Osteoblast (primary cell): ENCODE measurements around the gene ADAMTSL2. TPM values are rescaled to one million over a fixed set of nuclear protein-coding genes. Genes with fewer than 3 reads are reported as not detected.

Experiments
- DNase-seq: peaks from one replicate; pipeline ENCODE4 v3.0.0; 2011; ENCODE audit warnings: low spot score, mixed read lengths; ENCODE audit not compliant: insufficient read length; ENCODE audit errors: missing footprints
- H2AFZ ChIP-seq: 2 replicates; pipeline ENCODE4 v1.6.0; 2011; ENCODE audit warnings: mild to moderate bottlenecking, low read length
- H3K27ac ChIP-seq: 2 replicates; pipeline ENCODE4 v1.5.1; 2011; ENCODE audit warnings: mild to moderate bottlenecking, low read depth, low read length, moderate library complexity
- H3K27me3 ChIP-seq: 2 replicates; pipeline ENCODE4 v1.6.0; 2012; ENCODE audit warnings: mild to moderate bottlenecking, control low read depth, inconsistent platforms, low read length, moderate library complexity; ENCODE audit not compliant: insufficient read depth
- H3K36me3 ChIP-seq: 2 replicates; pipeline ENCODE4 v1.5.1; 2011; ENCODE audit warnings: mild to moderate bottlenecking, low read length, control low read depth, moderate library complexity; ENCODE audit not compliant: insufficient read depth
- H3K4me1 ChIP-seq: 2 replicates; pipeline ENCODE4 v1.5.1; 2011; ENCODE audit warnings: mild to moderate bottlenecking, low read length, control low read depth, moderate library complexity; ENCODE audit not compliant: insufficient read depth
- H3K4me2 ChIP-seq: 2 replicates; pipeline ENCODE4 v1.6.0; 2011; ENCODE audit warnings: mild to moderate bottlenecking, low read length; ENCODE audit not compliant: insufficient read depth
- H3K4me3 ChIP-seq: fragments of 200-600 bp; sonication (generic); 3 replicates; pipeline ENCODE4 v1.5.1; 2012; ENCODE audit warnings: mild to moderate bottlenecking, low read length, inconsistent platforms; ENCODE audit not compliant: insufficient read depth
- H3K79me2 ChIP-seq: 2 replicates; pipeline ENCODE4 v1.6.0; 2012; ENCODE audit warnings: mild to moderate bottlenecking, low read length, control low read depth, inconsistent platforms; ENCODE audit not compliant: insufficient read depth
- H3K9me3 ChIP-seq: 2 replicates; pipeline ENCODE4 v1.5.1; 2011; ENCODE audit warnings: low read depth, low read length, control low read depth
- H4K20me1 ChIP-seq: 2 replicates; pipeline ENCODE4 v1.6.0; 2012; ENCODE audit warnings: mild to moderate bottlenecking, low read length, control low read depth; ENCODE audit not compliant: insufficient read depth
- total RNA-seq: library from RNA; depleted of rRNA; stranded (reverse); fragments of >200 nt; gene quantifications from 2 replicates; pipeline ENCODE4 v1.2.3, GENCODE V29; 2012
- TF ChIP-seq, protein P1 (sequence below): IDR thresholded peaks from 2 replicates; pipeline ENCODE4 v1.5.1; 2011; ENCODE audit warnings: mild to moderate bottlenecking, low read depth, low read length, moderate library complexity; ENCODE audit errors: extremely low read depth

Gene ADAMTSL2
- total RNA-seq, 1 donor = under 0.01 TPM

DNA sequence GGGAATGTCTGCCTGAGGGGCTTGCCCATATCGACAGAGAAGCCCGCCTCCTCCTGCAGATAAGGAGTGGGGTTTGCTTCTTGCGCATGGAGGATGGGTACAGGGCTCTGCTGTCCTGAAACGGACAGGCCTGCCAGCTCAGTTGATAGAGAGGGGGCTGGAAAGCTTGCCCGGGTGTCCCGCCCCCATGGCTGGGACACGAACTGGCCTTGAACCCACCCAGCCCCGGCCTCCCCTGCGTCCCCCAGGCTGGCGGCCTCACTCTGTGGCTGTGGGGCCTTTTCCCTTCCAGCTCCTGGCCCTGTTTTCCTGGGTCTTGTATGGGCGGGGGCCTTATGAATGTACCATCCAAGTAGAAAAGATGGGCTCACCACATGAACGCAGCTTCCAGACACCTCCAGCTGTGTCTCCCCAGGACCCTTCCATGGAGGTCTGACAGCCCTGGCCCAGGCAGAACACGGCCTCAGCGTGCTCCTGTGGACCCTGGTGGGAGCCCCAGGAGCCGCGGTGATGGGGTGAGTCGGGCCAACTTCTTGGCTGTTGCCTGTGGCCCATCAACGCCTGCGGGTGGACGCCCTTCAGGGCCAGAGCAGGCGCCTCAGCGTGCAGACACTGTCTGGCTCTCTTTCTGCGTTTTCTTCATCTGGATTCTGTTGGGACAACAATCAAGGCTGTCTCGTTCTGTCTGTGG lies 39.7 kb upstream of the ADAMTSL2 start:
- Histone ChIP-seq H3K27me3 (peaks cover 10% of the 10 kb centered on the region), H3K9me3 (no peaks in the 10 kb centered on the region), H3K4me3 (no peak overlapping the region), H3K27ac (no peak overlapping the region), H3K4me1 (peaks cover 12% of the 10 kb centered on the region), H4K20me1 (no peaks in the 10 kb centered on the region), H3K4me2 (no peak overlapping the region), H2AFZ (no peak overlapping the region), H3K36me3 (no peaks in the 10 kb centered on the region), H3K79me2 (no peaks in the 10 kb centered on the region)
- DNase-seq = peak; percentile 30
- TF ChIP-seq, protein P1, sequence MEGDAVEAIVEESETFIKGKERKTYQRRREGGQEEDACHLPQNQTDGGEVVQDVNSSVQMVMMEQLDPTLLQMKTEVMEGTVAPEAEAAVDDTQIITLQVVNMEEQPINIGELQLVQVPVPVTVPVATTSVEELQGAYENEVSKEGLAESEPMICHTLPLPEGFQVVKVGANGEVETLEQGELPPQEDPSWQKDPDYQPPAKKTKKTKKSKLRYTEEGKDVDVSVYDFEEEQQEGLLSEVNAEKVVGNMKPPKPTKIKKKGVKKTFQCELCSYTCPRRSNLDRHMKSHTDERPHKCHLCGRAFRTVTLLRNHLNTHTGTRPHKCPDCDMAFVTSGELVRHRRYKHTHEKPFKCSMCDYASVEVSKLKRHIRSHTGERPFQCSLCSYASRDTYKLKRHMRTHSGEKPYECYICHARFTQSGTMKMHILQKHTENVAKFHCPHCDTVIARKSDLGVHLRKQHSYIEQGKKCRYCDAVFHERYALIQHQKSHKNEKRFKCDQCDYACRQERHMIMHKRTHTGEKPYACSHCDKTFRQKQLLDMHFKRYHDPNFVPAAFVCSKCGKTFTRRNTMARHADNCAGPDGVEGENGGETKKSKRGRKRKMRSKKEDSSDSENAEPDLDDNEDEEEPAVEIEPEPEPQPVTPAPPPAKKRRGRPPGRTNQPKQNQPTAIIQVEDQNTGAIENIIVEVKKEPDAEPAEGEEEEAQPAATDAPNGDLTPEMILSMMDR = no peak

DNA sequence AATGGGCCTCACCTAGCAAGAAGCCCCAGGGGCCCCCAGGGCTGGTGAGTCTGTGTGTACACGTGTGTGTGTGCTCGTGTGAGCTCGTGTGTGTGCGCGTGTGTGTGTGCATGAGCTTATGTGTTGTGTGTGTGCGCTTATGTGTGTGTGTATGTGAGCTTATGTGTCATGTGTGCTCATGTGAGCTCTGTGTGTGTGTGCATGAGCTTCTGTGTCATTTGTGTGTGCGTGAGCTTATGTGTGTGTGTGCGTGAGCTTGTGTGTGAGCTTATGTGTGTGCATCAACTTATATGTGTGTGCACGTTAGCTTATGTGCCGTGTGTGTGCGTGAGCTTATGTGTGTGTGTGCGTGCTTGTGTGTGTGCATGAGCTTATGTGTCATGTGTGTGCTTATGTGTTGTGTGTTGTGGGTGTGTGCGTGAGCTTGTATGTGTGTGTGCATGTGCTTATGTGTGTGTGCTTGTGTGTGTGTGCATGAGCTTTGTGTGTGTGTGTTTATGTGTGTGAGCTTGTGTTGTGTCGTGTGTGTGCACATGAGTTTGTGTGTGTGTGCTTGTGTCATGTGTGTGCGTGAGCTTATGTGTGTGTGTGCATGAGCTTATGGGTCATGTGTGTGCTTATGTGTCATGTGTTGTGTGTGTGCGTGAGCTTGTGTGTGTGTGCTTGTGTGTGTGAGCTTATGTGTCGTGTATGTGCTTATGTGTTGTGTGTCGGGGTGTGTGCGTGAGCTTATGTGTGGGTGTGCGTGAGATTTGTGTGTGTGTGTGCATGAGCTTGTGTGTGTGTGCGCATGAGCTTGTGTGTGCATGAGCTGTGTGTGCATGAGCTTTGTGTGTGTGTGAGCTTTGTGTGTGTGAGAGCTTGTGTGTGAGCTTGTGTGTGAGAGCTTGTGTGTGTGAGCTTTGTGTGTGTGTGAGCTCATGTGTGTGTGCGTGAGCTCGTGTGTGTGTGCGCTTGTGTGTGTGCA lies 38.9 kb upstream of the ADAMTSL2 start:
- peak; percentile 32 for DNase-seq
- H3K4me2 ChIP-seq = no peak overlapping the region
- H4K20me1 ChIP-seq = no peaks in the 10 kb centered on the region
- TF ChIP-seq, protein P1 = no peak
- H3K4me3 ChIP-seq = no peak overlapping the region
- H2AFZ ChIP-seq = no peak overlapping the region
- H3K27ac ChIP-seq = no peak overlapping the region
- no peaks in the 10 kb centered on the region for H3K79me2 ChIP-seq
- no peaks in the 10 kb centered on the region for H3K36me3 ChIP-seq
- H3K9me3 ChIP-seq = no peaks in the 10 kb centered on the region
- H3K4me1 ChIP-seq = peaks cover 12% of the 10 kb centered on the region
- peaks cover 14% of the 10 kb centered on the region for H3K27me3 ChIP-seq

DNA sequence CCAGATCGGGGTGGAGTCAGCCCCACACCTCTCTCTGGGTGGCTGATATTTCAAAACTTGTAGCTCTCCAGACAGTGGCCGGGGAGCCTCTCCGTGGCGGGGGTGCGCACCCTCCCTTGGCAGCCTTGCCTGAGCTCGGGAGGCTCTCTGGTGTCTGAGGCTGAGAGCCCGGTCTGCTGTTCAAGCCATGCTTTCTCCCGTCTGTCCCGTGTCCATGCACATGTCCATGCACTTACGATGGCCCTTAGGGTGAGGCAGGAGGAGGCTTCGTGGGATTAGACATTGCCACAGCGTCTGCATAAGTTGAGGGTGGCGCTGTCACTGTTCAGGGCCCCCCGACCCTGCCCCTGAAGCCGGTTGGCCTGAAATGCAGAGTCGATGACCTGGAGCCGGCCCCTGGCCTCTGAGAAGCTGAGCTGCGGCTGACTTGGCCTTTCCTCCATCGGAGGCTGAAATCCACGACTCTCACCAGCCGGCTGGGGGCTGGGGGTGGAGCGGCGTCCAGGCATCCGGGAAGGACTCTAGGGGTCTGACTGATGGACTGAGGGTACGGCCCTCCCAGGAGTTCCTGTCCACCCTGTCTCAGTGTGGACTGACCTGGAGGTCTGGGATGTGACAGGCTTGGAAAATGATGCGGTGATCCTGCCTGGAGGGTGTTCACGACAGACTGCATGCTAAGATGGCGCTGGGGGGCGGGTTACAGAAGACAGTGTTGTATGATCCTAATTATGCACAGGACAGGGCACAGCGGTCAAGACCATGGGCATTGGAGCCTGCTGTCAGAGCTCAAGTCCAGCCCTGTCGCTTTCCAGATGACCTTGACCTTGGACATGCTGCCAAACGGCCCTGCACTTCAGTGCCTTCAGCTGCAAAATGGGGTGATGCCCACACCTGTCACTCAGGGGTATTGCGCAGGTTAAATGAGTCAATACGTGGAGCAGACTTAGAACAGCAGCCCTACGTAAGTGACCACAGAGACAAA lies 37.4 kb upstream of the ADAMTSL2 start:
- Histone ChIP-seq H2AFZ (no peak overlapping the region), H3K27me3 (peaks cover 14% of the 10 kb centered on the region), H3K27ac (no peak overlapping the region), H3K4me1 (peaks cover 7% of the 10 kb centered on the region), H3K4me3 (no peak overlapping the region), H3K79me2 (no peaks in the 10 kb centered on the region), H3K9me3 (no peaks in the 10 kb centered on the region), H4K20me1 (no peaks in the 10 kb centered on the region), H3K36me3 (no peaks in the 10 kb centered on the region), H3K4me2 (no peak overlapping the region)
- DNase-seq = peak; percentile 70
- TF ChIP-seq, protein P1 = no peak
